ENCODE measurements around the gene PRPF39.
"Not testable (repeated sequence)": the region's sequence is repeated elsewhere in the genome, so short reads cannot be mapped to it uniquely, and the experiment has no call there.

PRPF39 gene, protein sequence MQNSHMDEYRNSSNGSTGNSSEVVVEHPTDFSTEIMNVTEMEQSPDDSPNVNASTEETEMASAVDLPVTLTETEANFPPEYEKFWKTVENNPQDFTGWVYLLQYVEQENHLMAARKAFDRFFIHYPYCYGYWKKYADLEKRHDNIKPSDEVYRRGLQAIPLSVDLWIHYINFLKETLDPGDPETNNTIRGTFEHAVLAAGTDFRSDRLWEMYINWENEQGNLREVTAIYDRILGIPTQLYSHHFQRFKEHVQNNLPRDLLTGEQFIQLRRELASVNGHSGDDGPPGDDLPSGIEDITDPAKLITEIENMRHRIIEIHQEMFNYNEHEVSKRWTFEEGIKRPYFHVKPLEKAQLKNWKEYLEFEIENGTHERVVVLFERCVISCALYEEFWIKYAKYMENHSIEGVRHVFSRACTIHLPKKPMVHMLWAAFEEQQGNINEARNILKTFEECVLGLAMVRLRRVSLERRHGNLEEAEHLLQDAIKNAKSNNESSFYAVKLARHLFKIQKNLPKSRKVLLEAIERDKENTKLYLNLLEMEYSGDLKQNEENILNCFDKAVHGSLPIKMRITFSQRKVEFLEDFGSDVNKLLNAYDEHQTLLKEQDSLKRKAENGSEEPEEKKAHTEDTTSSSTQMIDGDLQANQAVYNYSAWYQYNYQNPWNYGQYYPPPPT

DNA sequence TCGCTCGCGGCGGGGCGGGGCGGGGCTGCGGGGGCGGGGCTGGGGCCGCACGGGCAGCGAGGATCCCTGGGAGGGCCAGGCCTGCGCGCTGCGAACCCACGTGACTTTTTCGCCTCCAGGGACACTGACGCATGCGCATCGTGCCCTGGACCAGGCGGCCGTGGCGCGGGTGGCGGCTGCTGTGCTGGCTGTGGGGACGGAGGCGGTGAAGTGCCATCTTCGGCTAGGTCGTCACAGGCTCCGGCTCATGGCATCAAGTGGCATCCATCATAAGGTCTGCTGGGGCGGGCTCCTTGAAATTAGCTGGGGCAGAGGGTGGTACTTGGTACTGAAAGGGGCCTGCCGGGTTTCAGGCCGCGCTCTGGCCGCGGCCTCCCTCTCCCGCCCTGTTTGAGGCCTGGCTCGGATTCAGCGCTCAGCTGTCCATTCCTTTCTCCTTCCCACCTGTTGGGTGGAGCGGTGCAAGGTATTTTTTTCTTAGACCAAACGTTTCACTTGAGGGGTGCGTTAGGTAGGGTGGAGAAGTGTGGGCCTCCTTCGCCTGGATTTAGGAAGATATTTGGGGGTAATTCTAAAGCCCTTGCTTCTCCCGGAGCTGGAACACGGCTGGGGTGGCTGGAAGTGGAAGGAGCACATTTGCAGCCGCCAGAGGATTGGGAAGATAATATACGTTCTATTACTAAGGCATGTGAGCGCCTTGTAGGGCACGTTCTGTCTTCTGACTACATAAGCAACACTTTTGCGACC lies at the start of gene PRPF39:
PRPF39 (plus strand) TSS at position 141 of the 747 bp plus-strand sequence. CDS start 11,124 bp downstream, outside the sequence.
- DNase-seq (ENCODE audit: low read depth in 2 of 2) = peak; percentile 92 to 94

DNA sequence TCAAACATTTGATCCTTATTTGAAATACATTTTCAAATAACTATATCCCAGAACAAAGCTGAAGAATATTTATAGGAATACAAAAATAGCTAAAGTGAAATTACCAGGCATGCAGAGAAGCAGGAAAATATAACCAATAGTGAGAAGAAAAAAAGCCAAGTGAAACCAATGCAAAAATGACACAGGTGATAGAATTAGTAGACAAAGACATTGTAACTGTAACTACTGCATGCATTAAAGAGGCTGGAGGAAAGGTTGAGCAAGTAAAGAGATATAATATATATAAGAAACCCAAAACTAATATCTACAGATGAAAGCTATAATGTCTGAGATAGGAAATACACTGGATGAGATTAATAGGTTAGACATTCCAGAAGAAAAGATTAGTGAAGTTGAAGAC lies 49.2 kb upstream of the PRPF39 start:
- DNase-seq (ENCODE audit: low read depth in 2 of 2) = no peak

DNA sequence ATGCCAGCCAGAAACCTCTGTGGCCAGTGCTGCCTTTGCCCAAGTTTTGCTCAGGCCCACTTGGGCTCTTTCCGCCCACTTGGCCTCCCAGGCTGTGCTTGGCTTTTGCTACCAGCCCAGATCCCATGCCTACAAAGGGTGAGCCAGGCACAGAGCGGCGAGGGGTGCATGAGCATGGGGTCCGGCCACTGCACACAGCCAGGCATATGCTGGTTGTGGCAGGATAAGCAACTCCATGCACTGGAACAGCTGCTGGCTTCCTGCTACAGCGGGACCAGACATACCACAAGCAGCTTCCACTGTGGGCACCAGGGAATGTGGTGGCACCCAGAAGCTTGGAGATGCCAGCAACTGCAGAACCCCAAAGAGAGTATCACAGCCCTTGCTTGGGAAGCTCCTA lies 45.7 kb upstream of the PRPF39 start:
- DNase-seq (ENCODE audit: low read depth in 2 of 2) = no peak

DNA sequence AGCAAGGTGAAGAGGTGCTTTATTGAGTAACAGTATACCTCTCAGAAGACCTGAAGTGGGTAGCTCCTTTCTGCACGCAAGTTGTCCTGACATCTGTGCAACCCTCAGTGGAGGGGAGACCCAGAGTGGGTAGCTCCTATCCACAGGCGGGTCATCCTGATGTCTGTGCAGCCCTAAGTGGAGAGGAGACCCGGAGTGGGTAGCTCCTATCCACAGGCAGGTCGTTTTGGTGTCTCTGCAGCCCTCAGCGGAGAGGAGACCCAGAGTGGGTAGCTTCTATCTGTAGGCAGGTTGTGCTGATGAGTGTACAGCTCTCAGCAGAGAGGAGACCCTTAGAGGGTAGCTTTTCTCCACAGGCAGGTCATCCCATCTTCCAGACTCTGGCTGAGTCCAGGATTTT lies 45.1 kb upstream of the PRPF39 start:
- no peak for DNase-seq (ENCODE audit: low read depth in 2 of 2)

DNA sequence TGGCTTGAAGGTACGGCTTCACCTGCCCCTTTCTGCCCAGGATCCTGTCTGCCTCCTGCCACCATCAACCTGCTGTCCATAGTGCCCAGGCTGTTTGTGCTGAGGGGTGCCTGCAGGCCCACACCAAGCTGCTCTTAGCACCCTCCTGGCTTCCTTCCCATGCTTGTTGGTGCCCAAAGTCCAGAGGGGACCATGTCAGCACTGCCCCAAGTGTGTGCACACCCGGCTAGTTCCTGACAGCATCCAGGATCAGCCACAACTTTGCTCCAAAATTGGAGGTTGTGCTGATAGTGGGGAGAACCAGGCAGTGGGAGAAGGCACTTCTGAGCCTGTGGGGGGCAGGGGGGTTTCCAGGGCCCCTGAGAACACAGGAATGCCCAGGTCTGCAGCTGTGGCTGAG lies 44.5 kb upstream of the PRPF39 start:
- DNase-seq (ENCODE audit: low read depth in 2 of 2) = no peak

DNA sequence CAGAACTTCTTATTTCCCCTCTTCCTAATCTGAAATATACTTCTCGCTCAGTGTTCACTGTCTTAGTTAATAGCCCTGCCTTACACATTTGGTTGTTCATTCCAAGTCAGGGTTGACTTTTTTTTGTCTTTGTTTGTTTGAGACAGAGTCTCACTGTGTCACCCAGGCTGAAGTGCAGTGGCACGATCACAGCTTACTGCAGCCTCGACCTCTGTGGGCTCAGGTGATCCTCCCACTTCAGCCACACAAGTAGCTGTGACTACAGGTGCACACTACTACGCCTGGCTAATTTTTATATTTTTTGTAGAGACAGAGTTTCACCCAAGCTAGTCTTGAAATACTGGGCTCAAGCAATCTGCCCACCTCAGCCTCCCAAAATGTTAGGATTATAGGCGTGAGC lies 42.3 kb upstream of the PRPF39 start:
- DNase-seq (ENCODE audit: low read depth in 2 of 2) = no peak

DNA sequence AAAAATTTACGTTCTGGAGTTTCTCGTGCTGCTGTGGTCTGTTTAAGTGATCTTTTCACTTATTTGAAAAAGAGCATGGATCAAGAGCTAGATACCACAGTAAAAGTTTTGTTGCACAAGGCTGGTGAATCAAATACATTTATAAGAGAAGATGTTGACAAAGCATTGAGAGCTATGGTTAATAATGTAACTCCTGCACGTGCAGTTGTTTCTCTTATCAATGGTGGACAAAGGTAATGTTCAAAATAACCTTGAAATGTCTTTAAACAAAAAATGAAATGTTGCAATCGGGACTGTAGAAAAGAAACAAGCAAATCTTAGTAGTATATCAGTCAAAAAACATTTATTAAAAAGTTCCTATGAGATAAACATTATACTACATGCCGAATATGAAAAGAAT lies 39.3 kb upstream of the PRPF39 start:
- no peak for DNase-seq (ENCODE audit: low read depth in 2 of 2)

DNA sequence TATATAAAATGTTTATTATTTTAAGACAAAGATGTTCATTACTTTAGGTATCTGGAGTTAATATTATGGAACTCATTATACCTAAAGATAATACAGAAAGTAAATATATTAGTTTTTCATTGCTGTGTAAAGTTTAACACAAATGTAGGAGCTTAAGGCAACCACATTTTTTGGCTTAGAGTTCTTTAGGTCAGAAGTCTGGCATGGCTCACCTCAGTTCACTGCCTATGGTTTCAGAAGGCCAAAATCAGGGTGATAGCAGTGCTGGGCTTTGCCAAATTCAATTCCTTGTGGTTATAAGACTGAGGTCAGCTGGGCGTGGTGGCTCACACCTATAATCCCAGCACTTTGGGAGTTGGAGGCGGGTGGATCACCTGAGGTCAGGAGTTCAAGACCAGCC lies 35.5 kb upstream of the PRPF39 start:
- no peak for DNase-seq (ENCODE audit: low read depth in 2 of 2)

DNA sequence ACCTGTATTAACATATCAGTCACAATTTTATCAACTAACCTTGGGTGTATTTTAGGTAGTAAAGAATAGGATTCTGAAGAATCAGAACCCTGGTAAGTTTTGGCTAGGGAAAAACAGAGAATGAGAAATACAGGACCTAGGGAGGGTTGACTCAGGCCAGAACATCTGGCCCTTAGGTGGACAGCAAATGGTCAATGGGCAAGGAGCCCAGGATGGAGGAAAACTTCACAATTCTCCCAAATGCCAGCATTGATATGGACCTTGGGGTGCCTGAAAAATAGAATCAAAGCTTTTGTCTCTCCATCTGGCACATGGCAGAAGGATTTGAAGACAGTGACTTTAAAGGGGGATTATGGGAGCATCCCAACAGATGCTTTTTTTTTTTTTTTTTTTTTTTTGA lies 32.7 kb upstream of the PRPF39 start:
- DNase-seq (ENCODE audit: low read depth in 2 of 2) = no peak

DNA sequence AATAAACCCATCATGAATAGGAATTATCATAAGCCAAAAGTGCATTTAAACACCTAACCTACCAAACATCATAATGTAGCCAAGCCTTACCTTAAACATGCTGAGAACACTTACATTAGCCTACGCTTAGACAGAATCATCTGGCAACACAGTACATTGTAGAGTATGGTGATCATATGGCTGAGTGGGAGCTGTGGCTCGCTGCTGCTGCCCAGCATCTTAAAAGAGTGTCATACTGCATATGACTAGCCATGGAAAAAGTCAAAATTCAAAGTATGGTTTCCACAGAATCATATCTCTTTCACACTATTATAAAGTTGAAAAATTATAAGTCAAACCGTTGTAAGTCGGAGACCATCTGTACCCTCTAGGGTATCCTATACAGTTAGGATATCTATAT lies 32.0 kb upstream of the PRPF39 start:
- no peak for DNase-seq (ENCODE audit: low read depth in 2 of 2)

DNA sequence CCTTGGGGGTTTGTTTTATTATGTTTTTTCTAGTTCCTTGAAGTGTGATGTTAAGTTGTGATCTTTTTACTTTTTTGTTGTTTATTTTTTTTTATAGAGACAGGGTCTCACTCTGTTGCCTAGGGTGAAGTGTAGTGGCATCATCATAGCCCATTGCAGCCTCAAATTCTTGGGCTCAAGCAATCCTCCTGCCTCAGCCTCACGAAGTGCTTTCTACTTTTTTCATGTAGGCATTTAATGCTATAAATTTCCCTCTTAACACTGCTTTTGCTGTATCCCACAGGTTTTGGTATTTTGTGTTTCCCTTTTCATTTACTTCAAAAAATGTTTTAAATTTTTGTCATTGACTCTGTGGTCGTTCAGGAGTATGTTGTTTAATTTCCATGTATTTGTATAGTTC lies 26.6 kb upstream of the PRPF39 start:
- DNase-seq (ENCODE audit: low read depth in 2 of 2) = no peak

DNA sequence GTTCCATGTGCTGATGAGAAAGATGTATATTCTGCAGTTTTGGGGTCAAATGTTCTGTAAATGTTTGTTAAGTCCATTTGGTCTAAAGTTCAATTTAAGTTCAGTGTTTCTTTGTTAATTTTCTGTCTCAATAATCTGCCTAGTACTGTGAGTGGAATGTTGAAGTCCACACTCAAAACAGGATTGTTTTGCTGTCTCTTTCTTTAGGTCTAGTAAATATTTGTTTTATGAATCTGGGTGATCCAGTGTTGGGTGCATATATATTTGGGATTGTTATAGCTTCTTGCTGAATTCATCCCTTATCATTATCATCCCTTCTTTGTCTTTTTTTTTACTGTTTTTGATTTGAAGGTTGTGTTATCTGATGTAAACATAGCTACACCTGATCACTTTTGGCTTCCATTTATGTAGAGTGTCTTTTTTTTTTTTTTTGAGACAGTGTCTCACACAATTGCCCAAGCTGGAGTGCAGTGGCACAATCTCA lies 26.0 kb upstream of the PRPF39 start:
- DNase-seq (ENCODE audit: low read depth in 2 of 2) = no peak

DNA sequence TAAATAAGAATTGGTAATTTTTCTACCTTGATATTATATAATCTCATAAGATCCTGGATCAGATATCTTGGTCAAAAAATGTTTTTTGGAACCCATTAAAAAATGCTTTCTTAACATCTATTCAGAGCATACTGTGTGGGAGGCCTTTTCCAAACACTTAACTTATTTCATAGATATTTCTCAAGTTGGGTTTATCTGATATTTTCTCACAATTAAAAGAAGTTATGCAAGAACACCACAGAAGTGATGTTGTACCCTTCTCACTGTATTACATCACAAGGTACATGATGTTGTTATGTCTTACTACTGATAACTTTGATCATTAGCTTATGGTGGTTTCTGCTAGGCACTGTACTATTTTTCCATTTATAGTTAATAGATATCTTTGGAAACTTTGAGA lies 23.4 kb upstream of the PRPF39 start:
- no peak for DNase-seq (ENCODE audit: low read depth in 2 of 2)

DNA sequence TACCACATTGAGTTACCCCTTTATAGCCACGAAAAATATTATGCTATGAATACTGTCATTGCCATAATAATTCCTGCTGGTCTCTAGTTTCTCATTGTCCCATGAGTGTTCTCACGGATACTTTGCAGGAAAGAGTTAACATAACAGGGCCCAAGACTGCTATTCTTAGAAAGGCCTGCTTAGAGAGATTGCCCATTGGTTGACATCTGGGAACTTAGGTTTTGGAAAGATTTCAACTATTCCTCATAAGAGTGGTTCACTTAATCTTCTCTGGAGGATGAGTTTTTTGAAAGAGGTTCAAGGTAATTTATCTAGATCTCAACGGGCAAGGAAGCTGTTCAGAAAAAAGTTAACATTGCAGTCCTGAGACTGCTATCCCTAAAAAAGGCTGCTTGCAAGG lies 18.4 kb upstream of the PRPF39 start:
- no peak for DNase-seq (ENCODE audit: low read depth in 2 of 2)

DNA sequence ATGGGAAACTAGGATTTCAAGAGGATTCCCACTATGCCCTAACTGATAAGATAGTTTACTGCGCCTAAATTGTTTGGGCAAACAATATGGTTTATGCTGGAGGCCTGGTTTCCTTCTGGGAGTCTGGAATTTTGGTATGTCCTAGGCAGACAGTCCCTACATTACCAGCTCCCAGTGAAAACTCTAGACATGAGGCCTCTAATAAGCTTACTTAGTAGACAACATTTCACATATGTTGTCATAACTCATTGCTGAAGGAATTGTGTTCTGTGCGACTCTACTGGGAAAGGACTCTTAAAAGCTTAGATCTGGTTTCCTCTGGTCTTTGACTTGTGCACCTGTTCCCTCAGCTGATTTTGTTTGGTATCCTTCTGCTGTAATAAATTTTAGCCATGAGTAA lies 18.0 kb upstream of the PRPF39 start:
- DNase-seq (ENCODE audit: low read depth in 2 of 2) = no peak

DNA sequence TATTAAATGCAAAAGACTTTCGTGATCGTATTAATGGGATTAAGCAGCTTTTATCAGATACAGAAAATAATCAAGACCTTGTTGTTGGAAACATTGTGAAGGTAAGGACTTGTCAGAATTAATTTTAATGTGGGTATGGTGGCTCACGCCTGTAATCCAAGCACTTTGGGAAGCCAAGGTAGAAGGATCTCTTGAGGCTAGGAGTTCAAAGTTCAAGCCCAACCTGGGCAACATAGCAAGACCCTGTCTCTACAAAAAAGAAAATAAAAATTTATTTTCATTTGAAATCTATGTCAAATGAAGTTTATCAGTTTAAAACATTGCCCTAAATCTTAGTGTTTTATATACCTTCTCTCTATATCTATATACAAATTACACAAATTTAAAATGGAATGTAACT lies 17.2 kb upstream of the PRPF39 start:
- DNase-seq (ENCODE audit: low read depth in 2 of 2) = no peak

DNA sequence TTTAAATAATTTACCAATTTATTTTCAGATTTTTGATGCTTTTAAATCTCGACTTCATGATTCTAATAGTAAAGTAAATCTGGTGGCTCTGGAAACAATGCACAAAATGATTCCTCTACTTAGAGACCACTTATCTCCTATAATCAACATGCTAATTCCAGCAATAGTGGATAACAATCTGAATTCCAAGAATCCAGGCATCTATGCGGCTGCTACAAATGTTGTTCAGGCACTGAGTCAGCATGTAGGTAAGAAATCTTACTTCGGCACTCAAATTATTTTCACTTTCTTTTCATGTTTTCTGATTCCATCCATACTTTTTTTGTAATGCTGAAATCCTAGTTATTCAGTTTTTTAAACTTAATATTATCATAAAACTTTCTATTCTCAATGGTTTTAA lies 15.5 kb upstream of the PRPF39 start:
- no peak for DNase-seq (ENCODE audit: low read depth in 2 of 2)

DNA sequence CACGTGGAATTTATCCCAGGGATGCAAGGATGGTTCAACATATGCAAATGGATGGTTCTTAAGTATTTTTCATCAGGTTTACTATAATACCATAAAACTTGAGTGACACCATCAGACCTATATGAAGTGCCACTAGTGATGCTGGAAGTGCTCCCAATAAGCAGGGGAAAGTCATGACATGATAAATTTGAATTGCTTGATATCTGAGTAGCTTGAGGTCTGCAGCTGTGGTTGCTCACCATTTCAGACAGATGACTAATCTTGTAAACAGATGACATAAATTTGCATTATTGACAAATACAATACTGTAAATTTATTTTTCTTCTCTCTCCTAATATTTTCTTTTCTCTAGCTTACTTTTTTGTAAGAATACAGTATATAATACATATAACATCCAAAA lies 13.7 kb upstream of the PRPF39 start:
- no peak for DNase-seq (ENCODE audit: low read depth in 2 of 2)

DNA sequence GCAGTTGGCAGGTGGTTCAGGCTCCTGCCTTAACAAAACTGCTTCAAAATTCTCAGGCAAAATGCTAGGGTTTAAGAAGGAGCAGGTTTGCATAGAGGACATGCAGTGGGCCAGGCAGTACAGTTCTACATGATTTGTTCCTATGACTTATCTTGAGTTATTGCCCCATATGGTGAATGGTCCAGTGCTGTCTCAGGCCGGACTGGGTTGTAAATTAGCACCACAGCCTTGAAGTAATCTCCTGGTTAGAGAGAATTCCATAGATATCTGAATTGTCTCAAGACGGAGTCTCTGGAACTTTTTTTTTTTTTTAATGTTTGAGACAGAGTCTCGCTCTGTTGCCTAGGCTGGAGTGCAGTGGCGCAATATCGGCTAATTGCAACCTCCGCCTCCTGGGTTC lies 11.8 kb upstream of the PRPF39 start:
- no peak for DNase-seq (ENCODE audit: low read depth in 2 of 2)

DNA sequence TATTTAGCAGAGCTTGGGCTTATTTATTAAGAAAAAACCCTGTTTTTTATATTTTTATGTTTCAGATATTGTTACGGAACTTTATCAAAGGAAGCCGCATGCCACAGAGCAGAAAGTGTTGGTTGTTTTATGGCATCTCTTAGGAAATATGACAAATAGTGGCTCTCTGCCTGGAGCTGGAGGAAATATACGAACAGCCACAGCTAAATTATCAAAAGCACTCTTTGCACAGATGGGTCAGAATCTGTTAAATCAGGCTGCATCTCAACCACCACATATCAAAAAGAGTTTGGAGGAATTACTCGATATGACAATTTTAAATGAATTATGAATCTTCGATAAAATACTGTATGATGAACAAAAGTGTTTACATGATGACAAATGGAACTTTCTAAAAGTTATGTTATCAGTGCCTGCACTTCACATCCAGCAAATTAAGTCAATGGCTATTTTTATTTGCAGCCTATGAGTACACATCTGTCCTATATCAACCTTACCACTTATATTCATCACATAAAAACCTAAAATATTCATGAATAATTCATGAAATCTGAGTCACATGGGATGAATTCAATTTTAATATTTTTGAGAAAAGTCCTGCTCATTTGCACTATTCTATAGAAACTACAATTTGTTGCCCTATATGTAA lies 10.6 kb upstream of the PRPF39 start:
- DNase-seq (ENCODE audit: low read depth in 2 of 2) = no peak

DNA sequence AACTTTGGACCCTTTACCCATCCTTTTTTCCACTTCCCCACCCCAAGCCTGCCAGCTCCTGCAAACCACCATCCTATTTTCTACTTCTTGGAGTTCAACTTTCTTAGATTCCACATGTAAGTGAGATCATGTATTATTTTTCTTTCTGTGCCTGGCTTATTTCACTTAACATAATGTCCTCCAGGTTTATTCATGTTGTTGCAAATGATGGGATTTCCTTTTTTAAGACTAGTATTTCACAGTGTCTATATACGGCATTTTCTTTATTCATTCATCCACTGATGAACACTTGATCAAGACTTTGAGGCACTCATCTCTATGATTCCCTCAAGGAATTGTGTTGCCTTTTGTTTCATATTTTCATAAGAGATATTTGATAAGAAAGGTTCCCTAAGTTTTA lies 5.6 kb upstream of the PRPF39 start:
- no peak for DNase-seq (ENCODE audit: low read depth in 2 of 2)

DNA sequence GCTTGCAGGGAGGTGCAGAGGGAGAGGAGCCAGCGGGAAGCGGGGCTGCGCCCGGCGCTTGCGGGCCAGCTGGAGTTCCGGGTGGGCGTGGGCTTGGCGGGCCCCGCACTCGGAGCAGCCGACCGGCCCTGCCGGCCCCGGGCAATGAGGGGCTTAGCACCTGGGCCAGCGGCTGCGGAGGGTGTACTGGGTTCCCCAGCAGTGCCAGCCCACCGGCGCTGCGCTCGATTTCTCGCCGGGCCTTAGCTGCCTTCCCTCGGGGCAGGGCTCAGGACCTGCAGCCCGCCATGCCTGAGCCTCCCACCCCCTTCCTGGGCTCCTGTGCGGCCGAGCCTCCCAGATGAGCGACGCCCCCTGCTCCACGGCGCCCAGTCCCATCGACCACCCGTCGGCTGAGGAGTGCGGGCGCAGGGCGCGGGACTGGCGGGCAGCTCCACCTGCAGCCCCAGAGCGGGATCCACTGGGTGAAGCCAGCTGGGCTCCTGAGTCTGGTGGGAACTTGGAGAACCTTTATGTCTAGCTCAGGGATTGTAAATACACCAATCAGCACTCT lies 3.4 kb upstream of the PRPF39 start:
- DNase-seq (ENCODE audit: low read depth in 2 of 2) = not testable (repeated sequence)

Data from stimulated activated CD4-positive, alpha-beta T cell treated with anti-CD3 and anti-CD28 coated beads, Interleukin-4, amount 100 ng/mL, for 48 hours (primary cell).